Spleen (tissue), 11 donors: Measurements from ENCODE around the gene PPP2R3B. TPM values are rescaled to one million over a fixed set of nuclear protein-coding genes. Genes with fewer than 3 reads are reported as not detected.
"Not testable (repeated sequence)": the region's sequence is repeated elsewhere in the genome, so short reads cannot be mapped to it uniquely, and the experiment has no call there.

Source experiments
- DNase-seq: peaks from one replicate; pipeline ENCODE4 v3.0.0-alpha.2; 2020
- H3K27ac ChIP-seq, 8 donors: fragments of 200-600 bp; sonication (generic) in 7 of 8; 1 replicate in 4 of 8; 2 replicates in 4 of 8; pipeline versions ENCODE4 v1.5.0 to v1.8.0; 2016 to 2021; ENCODE audit warnings: inconsistent platforms in 4 of 8, mild to moderate bottlenecking in 4 of 8, moderate library complexity in 1 of 8
- H3K27me3 ChIP-seq, 7 donors: fragments of 200-600 bp; sonication (generic) in 6 of 7; replicated peaks in 1 of 7; 1 replicate in 4 of 7; 2 replicates in 3 of 7; pipeline versions ENCODE4 v1.5.0 to v1.8.0; 2016 to 2021; ENCODE audit warnings: inconsistent platforms in 3 of 7, mild to moderate bottlenecking in 1 of 7
- H3K36me3 ChIP-seq, 6 donors: fragments of 200-600 bp; sonication (generic) in 5 of 6; 1 replicate in 4 of 6; 2 replicates in 2 of 6; pipeline versions ENCODE4 v1.5.0 to v1.8.0; 2016 to 2021; ENCODE audit warnings: inconsistent platforms in 2 of 6
- H3K4me1 ChIP-seq, 6 donors: fragments of 200-600 bp; sonication (generic) in 5 of 6; 1 replicate in 3 of 6; 2 replicates in 3 of 6; pipeline versions ENCODE4 v1.5.0 to v1.8.0; 2016 to 2021; ENCODE audit warnings: inconsistent platforms in 3 of 6
- H3K4me3 ChIP-seq, 8 donors: fragments of 200-600 bp; sonication (generic) in 7 of 8; 1 replicate in 4 of 8; 2 replicates in 4 of 8; pipeline versions ENCODE4 v1.5.0 to v1.8.0; 2016 to 2021; ENCODE audit warnings: inconsistent platforms in 4 of 8, mild to moderate bottlenecking in 4 of 8, moderate library complexity in 2 of 8
- H3K9me3 ChIP-seq, 8 donors: fragments of 200-600 bp; sonication (generic) in 7 of 8; 1 replicate in 4 of 8; 2 replicates in 4 of 8; pipeline versions ENCODE4 v1.5.0 to v1.8.0; 2016 to 2021; ENCODE audit warnings: inconsistent platforms in 4 of 8
- POLR2A ChIP-seq, 3 donors: fragments of 450-650 bp; IDR thresholded peaks; one replicate each; pipeline ENCODE4 v1.5.1; 2017; ENCODE audit warnings: antibody characterized with exemption in 3 of 3, mild to moderate bottlenecking in 1 of 3
- POLR2AphosphoS5 ChIP-seq, 3 donors: sonication (generic); formaldehyde crosslinking; IDR thresholded peaks; one replicate each; pipeline ENCODE4 v1.5.1; 2017; ENCODE audit warnings: antibody characterized with exemption in 3 of 3
- WGBS, 5 donors: extraction: QIAGEN DNeasy Blood & Tissue Kit in 3 of 5; methylation state at CpG; one replicate each; pipeline versions ENCODE4 v1.1.5 to v1.1.7; 2013 to 2018; 5-methylcytosine and 5-hydroxymethylcytosine counted together
- intact Hi-C: fragments of 100-400 bp; cut with DNase I; formaldehyde crosslinking; loops from one replicate; pipeline ENCODE4 v1.15.0; 2023; ENCODE audit warnings: low total_unique reads
- polyA plus RNA-seq, 3 donors: library from polyadenylated mRNA; stranded (reverse); fragments of 200-250 nt; gene quantifications; one replicate each; pipeline ENCODE4 v1.2.1, GENCODE V29; 2013
- total RNA-seq, 7 donors: library from RNA; depleted of rRNA in 3 of 7; stranded (reverse); fragments of >200 nt in 3 of 7; fragmentation: NEBNext Ultra II Directional in 4 of 7; extraction: Animal tissue kit (Norgen Biotek cat#: 25700) in 4 of 7; gene quantifications; one replicate each; pipeline versions ENCODE4 v1.1.0 to v1.2.1, GENCODE V29; 2016 to 2021
- TF ChIP-seq, protein P1 (sequence below), 11 experiments: fragments of 200-600 bp in 7 of 11; fragments of 450-650 bp in 4 of 11; sonication (generic) in 4 of 11; IDR thresholded peaks in 8 of 11; conservative IDR thresholded peaks in 3 of 11; 1 replicate in 7 of 11; 2 replicates in 4 of 11; pipeline versions ENCODE4 v1.4.0 to v1.8.0; 2016 to 2021; ENCODE audit warnings: antibody characterized with exemption in 11 of 11, inconsistent platforms in 4 of 11, mild to moderate bottlenecking in 1 of 11
- donor health status: healthy with polysubstance abuse.
- donor health status: DM: no; HTN: no; CAD: no; lungs with moderate emphysema.
- donor health status: DM: no; HTN: no; CAD: no.
- donor health status: Bipolar disorder and iron deficiency.
- donor health status: healthy.
- donor health status: DM: no; HTN: no; CAD: no.
- donor health status: DM: yes; HTN: yes; CAD: no.

PPP2R3B gene
- total and polyA plus RNA-seq, 10 donors: 12.6 to 62.2 (median 26.9) TPM

DNA sequence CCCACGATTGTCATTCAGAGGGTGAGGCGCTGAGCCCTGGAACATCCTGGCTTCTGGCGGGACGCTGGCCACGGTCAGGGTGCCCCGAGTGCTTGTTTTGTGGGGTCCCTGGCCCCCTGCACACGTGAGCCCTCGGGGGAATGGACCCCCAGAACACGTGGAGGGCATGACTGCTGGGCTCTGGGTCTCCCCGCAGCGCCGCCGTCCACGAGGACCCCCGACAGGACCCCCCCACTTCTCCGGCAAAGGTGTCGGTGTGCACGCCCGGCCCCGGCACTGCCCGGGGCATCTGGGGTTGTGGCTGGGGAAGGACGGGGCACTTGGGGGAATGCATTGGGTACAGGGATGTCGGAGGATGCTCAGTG lies 54.2 kb downstream of the PPP2R3B start:
- TF ChIP-seq, protein P1, sequence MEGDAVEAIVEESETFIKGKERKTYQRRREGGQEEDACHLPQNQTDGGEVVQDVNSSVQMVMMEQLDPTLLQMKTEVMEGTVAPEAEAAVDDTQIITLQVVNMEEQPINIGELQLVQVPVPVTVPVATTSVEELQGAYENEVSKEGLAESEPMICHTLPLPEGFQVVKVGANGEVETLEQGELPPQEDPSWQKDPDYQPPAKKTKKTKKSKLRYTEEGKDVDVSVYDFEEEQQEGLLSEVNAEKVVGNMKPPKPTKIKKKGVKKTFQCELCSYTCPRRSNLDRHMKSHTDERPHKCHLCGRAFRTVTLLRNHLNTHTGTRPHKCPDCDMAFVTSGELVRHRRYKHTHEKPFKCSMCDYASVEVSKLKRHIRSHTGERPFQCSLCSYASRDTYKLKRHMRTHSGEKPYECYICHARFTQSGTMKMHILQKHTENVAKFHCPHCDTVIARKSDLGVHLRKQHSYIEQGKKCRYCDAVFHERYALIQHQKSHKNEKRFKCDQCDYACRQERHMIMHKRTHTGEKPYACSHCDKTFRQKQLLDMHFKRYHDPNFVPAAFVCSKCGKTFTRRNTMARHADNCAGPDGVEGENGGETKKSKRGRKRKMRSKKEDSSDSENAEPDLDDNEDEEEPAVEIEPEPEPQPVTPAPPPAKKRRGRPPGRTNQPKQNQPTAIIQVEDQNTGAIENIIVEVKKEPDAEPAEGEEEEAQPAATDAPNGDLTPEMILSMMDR (IDR thresholded peaks at IDR 0.05 in 8 of 11, conservative IDR thresholded peaks at IDR 0.05 in 3 of 11): no peak
- TF ChIP-seq POLR2A (IDR thresholded peaks at IDR 0.05): no peak
- no peak for TF ChIP-seq POLR2AphosphoS5 (IDR thresholded peaks at IDR 0.05)
- intact Hi-C loops: no loop called here
- H3K27me3 ChIP-seq: peaks cover 4 to 26% (median 23%) of the 10 kb centered on the region in 7 donors
- H3K4me1 ChIP-seq: peaks cover 4 to 18% (median 11%) of the 10 kb centered on the region in 6 donors
- H3K4me3 ChIP-seq: no peak overlapping the region
- no peaks in the 10 kb centered on the region for H3K9me3 ChIP-seq
- no peak overlapping the region for H3K27ac ChIP-seq
- H3K36me3 ChIP-seq: peaks cover 0 to 52% (median 14%) of the 10 kb centered on the region in 6 donors
- DNase-seq: peak; percentile 62
- WGBS, 5 donors: 86 to 96% (median 95%) methylated on average over 15 to 23 of the region's 23 CpGs

DNA sequence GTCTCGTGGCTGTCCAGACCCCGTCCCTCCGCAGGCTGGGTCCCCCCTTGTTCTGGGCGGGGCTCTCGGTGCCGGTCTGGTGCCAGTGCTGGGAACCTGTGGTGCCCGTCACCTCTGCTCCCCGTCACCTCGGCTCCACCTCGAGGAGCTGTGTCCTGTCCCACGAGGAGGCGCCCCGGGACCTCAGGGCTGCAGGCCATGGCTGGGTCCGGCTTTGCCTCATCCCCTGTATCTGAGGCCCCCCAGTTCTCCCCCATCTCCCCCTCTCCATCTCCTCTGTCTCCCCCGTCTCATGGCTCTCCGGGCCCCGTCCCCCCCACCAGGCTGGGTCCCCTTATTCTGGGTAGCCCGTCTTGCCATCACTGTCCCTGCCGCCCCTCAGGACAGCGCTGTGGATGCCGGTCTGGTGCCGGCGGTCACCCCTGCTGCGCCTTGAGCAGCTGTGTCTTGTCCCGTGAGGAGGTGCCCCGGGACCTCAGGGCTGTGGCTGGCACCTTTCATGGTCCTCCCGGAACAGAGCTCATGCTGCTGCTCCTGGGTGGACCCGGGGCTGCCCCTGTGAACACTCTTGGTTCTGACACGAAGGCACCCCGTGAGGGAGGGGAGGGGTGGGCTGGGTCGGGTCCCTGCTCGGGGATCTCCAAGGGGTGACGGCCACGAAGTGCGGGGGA lies 54.7 kb downstream of the PPP2R3B start:
- Histone ChIP-seq H3K4me1 (peaks cover 4 to 18% (median 11%) of the 10 kb centered on the region in 6 donors), H3K27ac (no peak overlapping the region), H3K9me3 (no peaks in the 10 kb centered on the region), H3K4me3 (peak overlapping the region in 1 of 8 donors; percentile 7), H3K36me3 (peaks cover 0 to 47% (median 14%) of the 10 kb centered on the region in 6 donors), H3K27me3 (peaks cover 4 to 28% (median 23%) of the 10 kb centered on the region in 7 donors)
- WGBS, 5 donors: 53 to 72% (median 65%) methylated on average over 21 to 35 of the region's 35 CpGs
- DNase-seq: peak; percentile 76
- TF ChIP-seq, protein P1 (IDR thresholded peaks at IDR 0.05 in 8 of 11, conservative IDR thresholded peaks at IDR 0.05 in 3 of 11): no peak
- no peak for TF ChIP-seq POLR2A (IDR thresholded peaks at IDR 0.05)
- no peak for TF ChIP-seq POLR2AphosphoS5 (IDR thresholded peaks at IDR 0.05)
- intact Hi-C loops: no loop called here

GRCh38 chrX:331151-331824 lies 55.4 kb downstream of the PPP2R3B start:
- WGBS, 5 donors: 5 to 20% (median 13%) methylated on average over 15 to 51 of the region's 51 CpGs
- TF ChIP-seq, protein P1 (IDR thresholded peaks at IDR 0.05 in 8 of 11, conservative IDR thresholded peaks at IDR 0.05 in 3 of 11): no peak
- TF ChIP-seq POLR2AphosphoS5 (IDR thresholded peaks at IDR 0.05): peak in 2 of 3 donors; percentile 38 to 59
- no peak for TF ChIP-seq POLR2A (IDR thresholded peaks at IDR 0.05)
- peaks cover 4 to 28% (median 23%) of the 10 kb centered on the region in 7 donors for H3K27me3 ChIP-seq
- H3K4me3 ChIP-seq: peak overlapping the region in 4 of 8 donors; percentile 7 to 50 (median 14)
- H3K27ac ChIP-seq: no peak overlapping the region
- peaks cover 0 to 40% (median 14%) of the 10 kb centered on the region in 6 donors for H3K36me3 ChIP-seq
- H3K4me1 ChIP-seq: peaks cover 4 to 18% (median 11%) of the 10 kb centered on the region in 6 donors
- intact Hi-C loops: no loop called here
- no peaks in the 10 kb centered on the region for H3K9me3 ChIP-seq
- peak; percentile 79 for DNase-seq

- intact Hi-C loops: no loop called here
- Histone ChIP-seq H3K4me3 (peak overlapping the region in 3 of 8 donors; percentile 10 to 50 (median 19)), H3K36me3 (peaks cover 0 to 35% (median 14%) of the 10 kb centered on the region in 6 donors), H3K27ac (no peak overlapping the region), H3K4me1 (peaks cover 4 to 18% (median 11%) of the 10 kb centered on the region in 6 donors), H3K27me3 (peaks cover 4 to 31% (median 23%) of the 10 kb centered on the region in 7 donors), H3K9me3 (no peaks in the 10 kb centered on the region)
- TF ChIP-seq POLR2AphosphoS5 (IDR thresholded peaks at IDR 0.05): no peak
- TF ChIP-seq POLR2A (IDR thresholded peaks at IDR 0.05): no peak
- TF ChIP-seq, protein P1 (IDR thresholded peaks at IDR 0.05 in 8 of 11, conservative IDR thresholded peaks at IDR 0.05 in 3 of 11): no peak
- 11 to 35% (median 22%) methylated on average over 5 to 28 of the region's 28 CpGs for WGBS, 5 donors
- DNase-seq: peak; percentile 78
Observed at GRCh38 chrX:330726-331150, 56.0 kb downstream of the PPP2R3B start.

DNA sequence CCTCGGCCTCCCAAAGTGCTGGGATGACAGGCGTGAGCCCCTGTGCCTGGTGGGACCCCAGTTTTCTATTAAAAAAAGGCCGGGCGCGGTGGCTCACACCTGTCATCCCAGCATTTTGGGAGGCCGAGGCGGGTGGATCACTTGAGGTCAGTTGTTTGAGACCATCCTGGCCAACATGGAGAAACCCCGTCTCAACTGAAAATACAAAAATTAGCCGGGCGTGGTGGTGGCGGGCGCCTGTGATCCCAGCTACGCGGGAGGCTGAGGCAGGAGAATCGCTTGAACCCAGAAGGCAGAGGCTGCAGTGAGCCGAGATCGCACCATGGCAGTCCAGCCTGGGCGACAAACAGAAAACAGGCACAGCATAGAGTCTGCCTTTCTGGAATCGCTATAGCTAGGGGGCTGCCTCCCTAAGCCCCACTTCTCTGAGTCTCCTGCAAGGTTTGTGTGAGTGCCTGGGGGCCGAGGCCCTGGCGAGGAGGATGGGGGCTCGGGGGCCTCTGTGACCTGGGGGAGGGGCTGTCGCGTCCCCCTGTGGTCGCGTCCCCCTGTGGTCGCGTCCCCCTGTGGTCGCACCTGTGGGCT lies 56.5 kb downstream of the PPP2R3B start:
- Histone ChIP-seq H3K4me1 (peaks cover 4 to 18% (median 11%) of the 10 kb centered on the region in 6 donors), H3K27me3 (peaks cover 4 to 31% (median 23%) of the 10 kb centered on the region in 7 donors), H3K36me3 (peaks cover 0 to 30% (median 14%) of the 10 kb centered on the region in 6 donors)
- H3K4me3 ChIP-seq, H3K9me3 ChIP-seq, H3K27ac ChIP-seq, intact Hi-C loops: not testable (repeated sequence)
- WGBS, 5 donors: 66 to 85% (median 74%) methylated on average over 24 to 29 of the region's 29 CpGs
- peak; percentile 20 for DNase-seq
